GM18951 (cell line): ENCODE measurements around the gene SLC35D2.

ENCODE experiments used
- POLR2A ChIP-seq: IDR thresholded peaks from 4 replicates; pipeline ENCODE4 v1.6.1; 2011; ENCODE audit warnings: mild to moderate bottlenecking; ENCODE audit not compliant: insufficient read length, insufficient read depth; ENCODE audit errors: extremely low read depth
- in situ Hi-C: fragments of 300-500 bp; cut with MboI; formaldehyde crosslinking; loops from one replicate; pipeline ENCODE4 v1.12.0; 2022; ENCODE audit warnings: low sequenced_read_pairs, mixed read lengths, inconsistent platforms; ENCODE audit not compliant: unreplicated experiment

Gene SLC35D2

DNA sequence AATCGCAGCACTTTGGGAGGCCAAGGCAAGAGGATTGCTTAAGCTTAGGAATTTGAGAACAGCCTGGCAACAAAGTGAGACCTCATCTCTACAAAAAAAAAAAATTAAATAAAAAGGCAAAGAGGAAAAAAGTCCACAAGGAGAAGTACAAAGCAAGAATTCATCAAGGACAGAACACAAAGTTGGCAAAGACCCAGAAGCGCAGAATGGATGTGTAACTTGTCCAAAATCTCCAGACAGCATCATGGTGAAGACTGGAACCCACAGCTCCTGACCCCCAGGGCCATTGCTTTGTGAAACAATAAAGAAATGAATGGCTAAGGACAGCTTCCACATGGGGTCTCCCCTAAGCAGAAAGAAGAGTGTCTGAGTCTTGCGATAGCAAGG, 89.4 kb downstream of the SLC35D2 start:
- in situ Hi-C loops: no loop called here
- no peak for TF ChIP-seq POLR2A

GRCh38 chr9:96293498-96294158, 89.9 kb downstream of the SLC35D2 start:
- in situ Hi-C loops: no loop called here
- TF ChIP-seq POLR2A: no peak

DNA sequence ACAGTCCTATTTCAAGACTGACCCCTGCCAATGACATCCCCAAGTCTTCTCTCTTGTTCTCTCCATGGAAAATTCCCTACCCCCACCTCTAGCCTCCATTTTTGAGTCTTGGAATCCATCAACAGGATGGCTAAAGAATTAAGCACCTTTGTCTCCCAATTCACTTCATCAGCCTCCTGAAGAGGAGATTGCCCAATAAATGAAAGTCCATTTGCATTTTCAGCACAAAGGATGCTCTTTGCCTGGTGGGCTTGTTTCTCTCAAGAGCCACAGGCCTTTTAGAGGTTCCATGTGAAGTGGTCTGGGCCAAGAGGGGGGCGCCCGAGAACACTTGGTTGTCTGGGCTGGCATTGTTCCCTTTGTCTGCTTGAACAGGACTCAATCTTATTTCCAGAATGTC, 94.1 kb downstream of the SLC35D2 start:
- TF ChIP-seq POLR2A: no peak
- in situ Hi-C loops: no loop called here

DNA sequence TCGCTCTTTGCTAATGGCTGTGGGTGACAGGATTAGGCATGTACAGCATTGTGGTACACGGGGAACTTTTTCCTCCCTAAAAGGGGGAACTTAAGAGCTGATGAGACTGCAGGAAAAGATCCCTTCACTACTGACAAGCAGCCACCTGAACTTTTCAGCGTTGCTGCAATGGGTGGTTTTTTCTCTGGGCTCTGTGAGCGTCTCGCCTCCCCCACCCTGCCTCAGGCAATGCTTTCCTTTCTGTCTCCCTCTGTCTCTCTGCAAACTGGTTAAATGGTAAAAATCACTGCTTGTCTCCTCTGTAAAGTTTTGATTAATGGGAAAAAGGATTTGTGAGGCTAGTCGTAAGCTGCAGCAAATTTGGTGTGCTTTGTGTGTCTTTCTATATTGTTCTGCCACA, 101.9 kb downstream of the SLC35D2 start:
- in situ Hi-C loops: no loop called here
- TF ChIP-seq POLR2A: no peak

DNA sequence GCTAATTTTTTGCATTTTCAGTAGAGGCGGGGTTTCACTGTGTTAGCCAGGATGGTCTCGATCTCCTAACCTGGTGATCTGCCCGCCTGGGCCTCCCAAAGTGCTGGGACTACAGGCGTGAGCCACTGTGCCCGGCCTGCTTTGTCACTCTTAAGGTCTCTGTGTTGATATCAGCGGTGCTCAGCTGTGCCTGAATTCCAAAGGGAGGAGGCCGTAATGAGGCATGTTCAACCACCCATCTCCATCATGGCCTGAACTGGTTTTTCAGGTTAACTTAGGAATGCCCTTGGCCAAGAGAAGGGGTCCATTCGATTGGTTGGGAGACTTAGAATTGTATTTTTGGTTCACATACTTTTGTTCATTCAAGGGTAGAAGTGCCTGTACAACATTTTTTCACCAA, 103.6 kb downstream of the SLC35D2 start:
- in situ Hi-C loops: no loop called here
- TF ChIP-seq POLR2A: no peak

GRCh38 chr9:96274939-96275338, 108.6 kb downstream of the SLC35D2 start:
- in situ Hi-C loops: no loop called here
- no peak for TF ChIP-seq POLR2A
